ELR (cell line): ENCODE results near the gene SLC35A3.

Source experiments
- DNase-seq: peaks from one replicate; pipeline ENCODE4 v3.0.0-alpha.2; 2015; ENCODE audit warnings: low read depth

Gene SLC35A3

GRCh38 chr1:100076744-100077143, 106.9 kb downstream of the SLC35A3 start:
- no peak for DNase-seq

- no peak for DNase-seq
These were observed 107.7 kb downstream of the SLC35A3 start for GRCh38 chr1:100077531-100077930.

GRCh38 chr1:100080331-100080730, 110.5 kb downstream of the SLC35A3 start:
- no peak for DNase-seq
